SU-DHL-6 (cell line): Measurements from ENCODE around the gene WNT7B.

Experiments used
- H2AFZ ChIP-seq: fragments of 200-600 bp; sonication (generic); 2 replicates; pipeline ENCODE4 v1.6.1; 2014; ENCODE audit warnings: low read depth, mild to moderate bottlenecking, moderate library complexity, mixed read lengths, antibody characterized with exemption, low read length; ENCODE audit not compliant: severe bottlenecking
- H3F3A ChIP-seq: fragments of 200-600 bp; shearing (Covaris generic); 2 replicates; pipeline ENCODE4 v1.6.0; 2016; ENCODE audit warnings: antibody characterized with exemption, mild to moderate bottlenecking; ENCODE audit not compliant: insufficient read depth
- H3K27ac ChIP-seq: fragments of 200-600 bp; sonication (generic); 2 replicates; pipeline ENCODE4 v1.5.1; 2016; ENCODE audit warnings: low read depth, mild to moderate bottlenecking, low read length, moderate library complexity, mixed read lengths
- H3K27me3 ChIP-seq: fragments of 200-600 bp; sonication (generic), shearing (Covaris generic); 2 replicates; pipeline ENCODE4 v1.6.0; 2014; ENCODE audit warnings: mild to moderate bottlenecking, low read length
- H3K36me3 ChIP-seq: fragments of 200-600 bp; sonication (generic); 2 replicates; pipeline ENCODE4 v1.6.1; 2014; ENCODE audit warnings: mild to moderate bottlenecking, low read length, mixed read lengths
- H3K4me2 ChIP-seq: fragments of 300-600, 200-600 bp; shearing (Covaris generic), sonication (generic); 2 replicates; pipeline ENCODE4 v1.6.0; 2014; ENCODE audit warnings: low read length, low read depth, mild to moderate bottlenecking; ENCODE audit not compliant: poor library complexity, severe bottlenecking
- H3K4me3 ChIP-seq: fragments of 200-600 bp; sonication (generic); 2 replicates; pipeline ENCODE4 v1.5.1; 2014; ENCODE audit warnings: antibody characterized with exemption, low read length, mild to moderate bottlenecking, mixed read lengths; ENCODE audit not compliant: insufficient read depth, poor library complexity, severe bottlenecking
- H3K79me2 ChIP-seq: fragments of 200-600 bp; sonication (generic); 2 replicates; pipeline ENCODE4 v1.6.1; 2014; ENCODE audit warnings: mild to moderate bottlenecking, low read length, moderate library complexity; ENCODE audit not compliant: insufficient read depth
- H3K9ac ChIP-seq: fragments of 200-600 bp; sonication (generic); 2 replicates; pipeline ENCODE4 v1.7.0; 2014; ENCODE audit warnings: mild to moderate bottlenecking, low read length
- H3K9me2 ChIP-seq: fragments of 200-600 bp; sonication (generic); replicated peaks from 2 replicates; pipeline ENCODE4 v1.6.1; 2014; ENCODE audit warnings: low read length; ENCODE audit not compliant: insufficient read depth
- H3K9me3 ChIP-seq: fragments of 200-600 bp; sonication (generic); 2 replicates; pipeline ENCODE4 v1.6.1; 2014; ENCODE audit warnings: low read length, mixed read lengths; ENCODE audit not compliant: insufficient read depth
- H4K20me1 ChIP-seq: fragments of 200-600 bp; sonication (generic); 2 replicates; pipeline ENCODE4 v1.6.1; 2014; ENCODE audit warnings: low read depth, mild to moderate bottlenecking, antibody characterized with exemption, low read length, moderate library complexity, mixed read lengths
- CTCF ChIP-seq: fragments of 200-600 bp; sonication (generic); IDR thresholded peaks from one replicate; pipeline ENCODE4 v1.5.1; 2017; ENCODE audit warnings: antibody characterized with exemption, mild to moderate bottlenecking, low read length, moderate library complexity; ENCODE audit not compliant: insufficient read depth, poor library complexity, severe bottlenecking
- EZH2phosphoT487 ChIP-seq: fragments of 200-600 bp; sonication (generic), shearing (Covaris generic); conservative IDR thresholded peaks from 2 replicates; pipeline ENCODE4 v1.6.1; 2018; ENCODE audit warnings: mild to moderate bottlenecking, antibody characterized with exemption, low read length, moderate library complexity, mixed read lengths

WNT7B gene

GRCh38 chr22:45942344-45942743, 34.6 kb downstream of the WNT7B start:
- no peaks in the 10 kb centered on the region for H3K9me3 ChIP-seq
- no peak for TF ChIP-seq CTCF
- TF ChIP-seq EZH2phosphoT487 = no peak
- H3K27ac ChIP-seq = no peak overlapping the region
- H4K20me1 ChIP-seq = no peaks in the 10 kb centered on the region
- H3K4me3 ChIP-seq = no peak overlapping the region
- no peak overlapping the region for H2AFZ ChIP-seq
- H3K9me2 ChIP-seq = no peaks in the 10 kb centered on the region
- H3K4me2 ChIP-seq = no peak overlapping the region
- no peak overlapping the region for H3K9ac ChIP-seq
- no peaks in the 10 kb centered on the region for H3K27me3 ChIP-seq
- H3K36me3 ChIP-seq = no peaks in the 10 kb centered on the region
- no peaks in the 10 kb centered on the region for H3F3A ChIP-seq
- no peaks in the 10 kb centered on the region for H3K79me2 ChIP-seq

- Histone ChIP-seq H3F3A (no peaks in the 10 kb centered on the region), H4K20me1 (no peaks in the 10 kb centered on the region), H3K4me3 (no peak overlapping the region), H3K4me2 (no peak overlapping the region), H3K27me3 (no peaks in the 10 kb centered on the region), H2AFZ (no peak overlapping the region), H3K9ac (no peak overlapping the region), H3K27ac (no peak overlapping the region), H3K79me2 (no peaks in the 10 kb centered on the region), H3K9me2 (no peaks in the 10 kb centered on the region), H3K36me3 (no peaks in the 10 kb centered on the region), H3K9me3 (no peaks in the 10 kb centered on the region)
- no peak for TF ChIP-seq EZH2phosphoT487
- TF ChIP-seq CTCF = no peak
Observed at GRCh38 chr22:45938913-45939312, 38.0 kb downstream of the WNT7B start.

GRCh38 chr22:45937960-45938359, 39.0 kb downstream of the WNT7B start:
- no peak for TF ChIP-seq CTCF
- TF ChIP-seq EZH2phosphoT487 = no peak
- Histone ChIP-seq H3K9me3 (no peaks in the 10 kb centered on the region), H3K4me3 (no peak overlapping the region), H3F3A (no peaks in the 10 kb centered on the region), H3K9ac (no peak overlapping the region), H3K4me2 (no peak overlapping the region), H2AFZ (no peak overlapping the region), H3K79me2 (no peaks in the 10 kb centered on the region), H3K27ac (no peak overlapping the region), H3K27me3 (no peaks in the 10 kb centered on the region), H3K36me3 (no peaks in the 10 kb centered on the region), H3K9me2 (no peaks in the 10 kb centered on the region), H4K20me1 (no peaks in the 10 kb centered on the region)
